CD14-positive monocyte (primary cell): ENCODE measurements around the gene SYPL1. TPM values are rescaled to one million over a fixed set of nuclear protein-coding genes. Genes with fewer than 3 reads are reported as not detected.
A peak's percentile ranks its signal among the peaks of the same experiment; 100 is the strongest.

Experiments used
- DNase-seq, 3 donors: peaks; one replicate each; pipeline ENCODE4 v3.0.0-alpha.2; 2011 to 2022
- H2AFZ ChIP-seq: 2 replicates; pipeline ENCODE4 v1.6.0; 2012; ENCODE audit warnings: mild to moderate bottlenecking, low read depth, low read length, inconsistent platforms; ENCODE audit not compliant: insufficient read depth, poor library complexity, severe bottlenecking
- H3K27ac ChIP-seq, 2 donors: 1 replicate in 1 of 2; 2 replicates in 1 of 2; pipeline ENCODE4 v1.5.1; 2012 to 2013; ENCODE audit warnings: low read length in 2 of 2, control low read depth in 1 of 2, inconsistent platforms in 1 of 2, low read depth in 1 of 2, mild to moderate bottlenecking in 1 of 2
- H3K27me3 ChIP-seq, 2 donors: one replicate each; pipeline versions ENCODE4 v1.6.0 to v1.6.1; 2011 to 2013; ENCODE audit warnings: low read length in 2 of 2; ENCODE audit not compliant: control insufficient read depth in 2 of 2, insufficient read depth in 2 of 2
- H3K36me3 ChIP-seq, 2 donors: replicated peaks in 1 of 2; 1 replicate in 1 of 2; 2 replicates in 1 of 2; pipeline versions ENCODE4 v1.5.1 to v1.6.1; 2012 to 2013; ENCODE audit warnings: low read length in 2 of 2, control low read depth in 1 of 2, inconsistent platforms in 1 of 2, mild to moderate bottlenecking in 1 of 2; ENCODE audit not compliant: insufficient read depth in 2 of 2, control insufficient read depth in 1 of 2
- H3K4me1 ChIP-seq, 2 donors: 1 replicate in 1 of 2; 2 replicates in 1 of 2; pipeline versions ENCODE4 v1.5.1 to v1.6.1; 2012 to 2013; ENCODE audit warnings: low read length in 2 of 2, control low read depth in 1 of 2, inconsistent platforms in 1 of 2, mild to moderate bottlenecking in 1 of 2, moderate library complexity in 1 of 2; ENCODE audit not compliant: insufficient read depth in 2 of 2, control insufficient read depth in 1 of 2
- H3K4me2 ChIP-seq: replicated peaks from 2 replicates; pipeline ENCODE3; 2012; ENCODE audit warnings: low read length, moderate library complexity, mild to moderate bottlenecking; ENCODE audit not compliant: poor library complexity, severe bottlenecking; ENCODE audit errors: extremely low read depth
- H3K4me3 ChIP-seq, 3 experiments: fragments of 200-600 bp in 1 of 3; sonication (generic) in 1 of 3; replicated peaks in 1 of 3; 1 replicate in 2 of 3; 2 replicates in 1 of 3; pipeline ENCODE4 v1.5.1; 2011 to 2013; ENCODE audit warnings: low read length in 3 of 3, mild to moderate bottlenecking in 3 of 3, control low read depth in 2 of 3, low read depth in 2 of 3, inconsistent platforms in 1 of 3, moderate library complexity in 1 of 3
- H3K79me2 ChIP-seq: 2 replicates; pipeline ENCODE4 v1.6.0; 2012; ENCODE audit warnings: mild to moderate bottlenecking, control low read depth, inconsistent platforms, low read length, moderate library complexity; ENCODE audit not compliant: insufficient read depth
- H3K9ac ChIP-seq: 2 replicates; pipeline ENCODE4 v1.6.0; 2017; ENCODE audit warnings: low read length, mild to moderate bottlenecking; ENCODE audit not compliant: insufficient read depth, poor library complexity, severe bottlenecking
- H3K9me3 ChIP-seq, 2 donors: replicated peaks in 1 of 2; 1 replicate in 1 of 2; 2 replicates in 1 of 2; pipeline versions ENCODE4 v1.5.1 to v1.6.1; 2012 to 2013; ENCODE audit warnings: low read length in 2 of 2, control low read depth in 1 of 2; ENCODE audit not compliant: control insufficient read depth in 1 of 2, insufficient read depth in 1 of 2
- H4K20me1 ChIP-seq: 2 replicates; pipeline ENCODE4 v1.6.0; 2012; ENCODE audit warnings: mild to moderate bottlenecking, low read length, control low read depth, moderate library complexity; ENCODE audit not compliant: insufficient read depth
- H3K27ac Mint-ChIP-seq, 7 donors: one replicate each; pipeline ENCODE4 v1.8.0; 2020; ENCODE audit warnings: mild to moderate bottlenecking in 7 of 7, mixed read lengths in 7 of 7, moderate library complexity in 6 of 7, inconsistent platforms in 2 of 7
- H3K27me3 Mint-ChIP-seq, 3 donors: one replicate each; pipeline ENCODE4 v1.8.0; 2021 to 2022; ENCODE audit warnings: low read depth in 3 of 3, mild to moderate bottlenecking in 3 of 3, mixed read lengths in 3 of 3, moderate library complexity in 3 of 3, inconsistent platforms in 1 of 3
- H3K36me3 Mint-ChIP-seq, 2 donors: one replicate each; pipeline ENCODE4 v1.8.0; 2020; ENCODE audit warnings: mixed read lengths in 2 of 2, inconsistent platforms in 1 of 2, mild to moderate bottlenecking in 1 of 2
- H3K4me1 Mint-ChIP-seq: one replicate; pipeline ENCODE4 v1.8.0; 2020; ENCODE audit warnings: mild to moderate bottlenecking, mixed read lengths
- H3K4me3 Mint-ChIP-seq, 2 donors: one replicate each; pipeline ENCODE4 v1.8.0; 2020; ENCODE audit warnings: mild to moderate bottlenecking in 2 of 2, mixed read lengths in 2 of 2, moderate library complexity in 1 of 2
- H3K9me3 Mint-ChIP-seq, 7 donors: one replicate each; pipeline ENCODE4 v1.8.0; 2020 to 2022; ENCODE audit warnings: mixed read lengths in 7 of 7, mild to moderate bottlenecking in 6 of 7, moderate library complexity in 6 of 7, inconsistent platforms in 2 of 7
- CTCF ChIP-seq: fragments of 200-600 bp; IDR thresholded peaks from one replicate; pipeline ENCODE4 v1.8.0; 2022; ENCODE audit warnings: antibody characterized with exemption, mild to moderate bottlenecking
- WGBS: methylation state at CpG from one replicate; pipeline ENCODE4 v1.1.5; 2013; ENCODE audit warnings: missing lambda C conversion rate; ENCODE audit not compliant: insufficient coverage; 5-methylcytosine and 5-hydroxymethylcytosine counted together
- intact Hi-C, 2 donors: fragments of 100-400 bp; cut with micrococcal nuclease; formaldehyde crosslinking; loops; one replicate each; pipeline versions ENCODE4 v1.15.0 to v1.15.1; 2023
- polyA plus RNA-seq, 3 donors: library from polyadenylated mRNA; depleted of rRNA in 1 of 3; unstranded in 2 of 3; stranded (reverse) in 1 of 3; fragments of 300-500 nt in 2 of 3; fragments of >200 nt in 1 of 3; fragmentation: Illumina TruSeq in 2 of 3; gene quantifications; 1 replicate in 2 of 3; 2 replicates in 1 of 3; pipeline ENCODE4 v1.2.3, GENCODE V29; 2012 to 2021

The SYPL1 gene
- polyA plus RNA-seq, 3 donors, result 22.3 to 82.1 (median 64.7) TPM

GRCh38 chr7:106110885-106111654, 1.0 kb downstream of the SYPL1 start:
- H3K4me2 ChIP-seq, result peak overlapping the region; percentile 89
- no peaks in the 10 kb centered on the region for H3K27me3 ChIP-seq
- Mint-ChIP-seq H3K36me3 (peaks cover 2 to 15% of the 10 kb centered on the region in 2 donors), H3K27me3 (peaks cover 0 to 2% (median 2%) of the 10 kb centered on the region in 3 donors), H3K27ac (peak overlapping the region; percentile 76 to 89 (median 85)), H3K4me1 (peaks cover 42% of the 10 kb centered on the region), H3K4me3 (peak overlapping the region; percentile 85 to 94), H3K9me3 (no peaks in the 10 kb centered on the region)
- WGBS, result 0% methylated on average over 1 of the region's 19 CpGs
- H4K20me1 ChIP-seq, result peaks cover 43% of the 10 kb centered on the region
- intact Hi-C loops, result no loop called here
- H3K27ac ChIP-seq, result peak overlapping the region; percentile 84 to 88
- H3K36me3 ChIP-seq, result no peaks in the 10 kb centered on the region
- no peaks in the 10 kb centered on the region for H3K9me3 ChIP-seq
- peak overlapping the region; percentile 94 for H2AFZ ChIP-seq
- H3K4me1 ChIP-seq, result peaks cover 16 to 38% of the 10 kb centered on the region in 2 donors
- peaks cover 56% of the 10 kb centered on the region for H3K79me2 ChIP-seq
- H3K4me3 ChIP-seq, result peak overlapping the region; percentile 71 to 87 (median 82)
- H3K9ac ChIP-seq, result peak overlapping the region; percentile 90
- DNase-seq, result peak in 2 of 3 donors; percentile 7 to 26
- TF ChIP-seq CTCF, result no peak

GRCh38 chr7:106110238-106110560, 1.9 kb downstream of the SYPL1 start:
- Mint-ChIP-seq H3K36me3 (peaks cover 5 to 15% of the 10 kb centered on the region in 2 donors), H3K4me3 (peak overlapping the region in 1 of 2 donors; percentile 60), H3K9me3 (no peaks in the 10 kb centered on the region), H3K27me3 (peaks cover 0 to 2% (median 2%) of the 10 kb centered on the region in 3 donors), H3K4me1 (peaks cover 43% of the 10 kb centered on the region), H3K27ac (peak overlapping the region in 1 of 7 donors; percentile 28)
- Histone ChIP-seq H3K4me3 (peak overlapping the region in 1 of 3 experiments; percentile 87), H3K4me2 (peak overlapping the region; percentile 89), H3K27ac (no peak overlapping the region), H3K27me3 (no peaks in the 10 kb centered on the region), H3K36me3 (no peaks in the 10 kb centered on the region), H3K9ac (no peak overlapping the region), H3K79me2 (peaks cover 65% of the 10 kb centered on the region), H2AFZ (no peak overlapping the region), H3K9me3 (no peaks in the 10 kb centered on the region), H4K20me1 (peaks cover 51% of the 10 kb centered on the region), H3K4me1 (peaks cover 16 to 38% of the 10 kb centered on the region in 2 donors)
- intact Hi-C loops, result no loop called here
- no peak for TF ChIP-seq CTCF
- DNase-seq, result no peak
